SU-DHL-6 (cell line): Measurements from ENCODE around the gene C6orf118.

Source experiments
- EZH2phosphoT487 ChIP-seq: fragments of 200-600 bp; sonication (generic), shearing (Covaris generic); conservative IDR thresholded peaks from 2 replicates; pipeline ENCODE4 v1.6.1; 2018; ENCODE audit warnings: mild to moderate bottlenecking, antibody characterized with exemption, low read length, moderate library complexity, mixed read lengths
- TF ChIP-seq, protein P1 (sequence below): fragments of 200-600 bp; sonication (generic); IDR thresholded peaks from one replicate; pipeline ENCODE4 v1.5.1; 2017; ENCODE audit warnings: antibody characterized with exemption, mild to moderate bottlenecking, low read length, moderate library complexity; ENCODE audit not compliant: insufficient read depth, poor library complexity, severe bottlenecking

DNA sequence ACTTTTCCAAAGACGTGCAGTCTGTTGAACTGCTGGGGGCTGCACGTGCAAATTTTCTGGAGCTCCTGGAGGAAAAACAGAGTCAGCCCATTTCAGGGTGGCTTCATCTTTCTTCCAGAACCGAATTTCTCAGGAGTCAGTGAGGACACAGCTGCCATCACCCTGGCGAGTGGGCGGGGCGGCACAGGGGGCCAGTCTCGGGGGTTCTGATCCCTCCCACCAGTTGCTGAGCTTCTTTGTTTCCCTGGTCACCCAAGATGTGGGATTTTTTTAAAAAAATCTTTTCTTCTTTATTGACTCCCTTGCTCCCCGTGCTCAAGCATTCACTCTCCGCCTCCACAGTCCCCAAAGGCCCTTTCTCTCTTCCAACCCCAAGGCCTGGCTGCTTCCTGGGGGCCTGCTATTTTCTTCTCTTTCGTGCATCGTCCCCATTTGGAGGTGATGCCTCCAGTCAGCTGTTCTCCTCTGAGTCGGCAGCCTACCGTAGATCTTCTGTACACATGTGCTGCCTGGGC is 8.9 kb downstream of the C6orf118 start:
- TF ChIP-seq, protein P1, sequence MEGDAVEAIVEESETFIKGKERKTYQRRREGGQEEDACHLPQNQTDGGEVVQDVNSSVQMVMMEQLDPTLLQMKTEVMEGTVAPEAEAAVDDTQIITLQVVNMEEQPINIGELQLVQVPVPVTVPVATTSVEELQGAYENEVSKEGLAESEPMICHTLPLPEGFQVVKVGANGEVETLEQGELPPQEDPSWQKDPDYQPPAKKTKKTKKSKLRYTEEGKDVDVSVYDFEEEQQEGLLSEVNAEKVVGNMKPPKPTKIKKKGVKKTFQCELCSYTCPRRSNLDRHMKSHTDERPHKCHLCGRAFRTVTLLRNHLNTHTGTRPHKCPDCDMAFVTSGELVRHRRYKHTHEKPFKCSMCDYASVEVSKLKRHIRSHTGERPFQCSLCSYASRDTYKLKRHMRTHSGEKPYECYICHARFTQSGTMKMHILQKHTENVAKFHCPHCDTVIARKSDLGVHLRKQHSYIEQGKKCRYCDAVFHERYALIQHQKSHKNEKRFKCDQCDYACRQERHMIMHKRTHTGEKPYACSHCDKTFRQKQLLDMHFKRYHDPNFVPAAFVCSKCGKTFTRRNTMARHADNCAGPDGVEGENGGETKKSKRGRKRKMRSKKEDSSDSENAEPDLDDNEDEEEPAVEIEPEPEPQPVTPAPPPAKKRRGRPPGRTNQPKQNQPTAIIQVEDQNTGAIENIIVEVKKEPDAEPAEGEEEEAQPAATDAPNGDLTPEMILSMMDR: no peak
- no peak for TF ChIP-seq EZH2phosphoT487
